Liver (tissue), 9 donors: ENCODE results near the gene PRAC1. TPM values are rescaled to one million over a fixed set of nuclear protein-coding genes. Genes with fewer than 3 reads are reported as not detected.

Experiments
- DNase-seq: peaks from one replicate; pipeline ENCODE4 v3.0.0-alpha.2; 2017; ENCODE audit warnings: low spot score
- H3K27ac ChIP-seq, 2 donors: one replicate each; pipeline ENCODE4 v1.7.0; 2013; ENCODE audit warnings: inconsistent platforms in 2 of 2, low read length in 2 of 2, control low read depth in 1 of 2, low read depth in 1 of 2, mild to moderate bottlenecking in 1 of 2
- H3K27me3 ChIP-seq, 4 donors: one replicate each; pipeline versions ENCODE4 v1.6.1 to v1.7.0; 2013; ENCODE audit warnings: low read length in 3 of 4, inconsistent platforms in 1 of 4, mild to moderate bottlenecking in 1 of 4, moderate library complexity in 1 of 4; ENCODE audit not compliant: control insufficient read depth in 4 of 4, insufficient read depth in 4 of 4
- H3K36me3 ChIP-seq, 4 donors: one replicate each; pipeline versions ENCODE4 v1.6.1 to v1.7.0; 2013; ENCODE audit warnings: low read length in 3 of 4, mild to moderate bottlenecking in 3 of 4, low read depth in 1 of 4, moderate library complexity in 1 of 4; ENCODE audit not compliant: control insufficient read depth in 4 of 4, insufficient read depth in 3 of 4
- H3K4me1 ChIP-seq, 4 donors: one replicate each; pipeline versions ENCODE4 v1.6.1 to v1.7.0; 2013; ENCODE audit warnings: low read length in 3 of 4, mild to moderate bottlenecking in 3 of 4, moderate library complexity in 1 of 4; ENCODE audit not compliant: control insufficient read depth in 4 of 4, insufficient read depth in 4 of 4
- H3K4me3 ChIP-seq, 3 donors: one replicate each; pipeline versions ENCODE4 v1.6.1 to v1.7.0; 2013; ENCODE audit warnings: low read length in 3 of 3, control low read depth in 1 of 3, low read depth in 1 of 3, mild to moderate bottlenecking in 1 of 3
- H3K9ac ChIP-seq, 2 donors: one replicate each; pipeline ENCODE4 v1.7.0; 2013; ENCODE audit warnings: low read length in 2 of 2, mild to moderate bottlenecking in 2 of 2, moderate library complexity in 2 of 2, control low read depth in 1 of 2, low read depth in 1 of 2
- H3K9me3 ChIP-seq, 4 donors: one replicate each; pipeline versions ENCODE4 v1.6.1 to v1.7.0; 2013; ENCODE audit warnings: low read length in 3 of 4; ENCODE audit not compliant: control insufficient read depth in 4 of 4
- EGR1 ChIP-seq, 2 donors: IDR thresholded peaks; 2 replicates each; pipeline ENCODE4 v1.6.1; 2016 to 2018; ENCODE audit warnings: antibody characterized with exemption in 2 of 2, low read depth in 2 of 2
- FOXA2 ChIP-seq: IDR thresholded peaks from 2 replicates; pipeline ENCODE4 v1.6.1; 2016; ENCODE audit warnings: antibody characterized with exemption
- GABPA ChIP-seq, 2 donors: IDR thresholded peaks in 1 of 2; conservative IDR thresholded peaks in 1 of 2; 2 replicates each; pipeline ENCODE4 v1.6.1; 2016; ENCODE audit warnings: antibody characterized with exemption in 2 of 2, mild to moderate bottlenecking in 1 of 2, moderate library complexity in 1 of 2
- HNF4A ChIP-seq, 2 donors: conservative IDR thresholded peaks; 2 replicates each; pipeline ENCODE4 v1.6.1; 2016; ENCODE audit warnings: antibody characterized with exemption in 2 of 2, mild to moderate bottlenecking in 2 of 2
- HNF4G ChIP-seq: IDR thresholded peaks from 2 replicates; pipeline ENCODE4 v1.6.1; 2016; ENCODE audit warnings: antibody characterized with exemption
- JUND ChIP-seq, 2 donors: IDR thresholded peaks; 2 replicates each; pipeline ENCODE4 v1.6.1; 2016; ENCODE audit warnings: antibody characterized with exemption in 2 of 2
- NR2F2 ChIP-seq: IDR thresholded peaks from 2 replicates; pipeline ENCODE4 v1.6.1; 2016; ENCODE audit warnings: antibody characterized with exemption
- RAD21 ChIP-seq, 2 donors: IDR thresholded peaks; 2 replicates each; pipeline ENCODE4 v1.6.1; 2016; ENCODE audit warnings: antibody characterized with exemption in 2 of 2, mild to moderate bottlenecking in 2 of 2
- SP1 ChIP-seq: IDR thresholded peaks from 2 replicates; pipeline ENCODE4 v1.6.1; 2018; ENCODE audit warnings: antibody characterized with exemption, mild to moderate bottlenecking
- TAF1 ChIP-seq: conservative IDR thresholded peaks from 2 replicates; pipeline ENCODE4 v1.6.1; 2016; ENCODE audit warnings: antibody characterized with exemption, mild to moderate bottlenecking
- YY1 ChIP-seq: IDR thresholded peaks from 2 replicates; pipeline ENCODE4 v1.6.1; 2016; ENCODE audit warnings: antibody characterized with exemption, mild to moderate bottlenecking
- WGBS: extraction: QIAGEN DNeasy Blood & Tissue Kit; methylation state at CpG from one replicate; pipeline ENCODE4 v1.1.7; 2013; 5-methylcytosine and 5-hydroxymethylcytosine counted together
- polyA plus RNA-seq, 2 donors: library from polyadenylated mRNA; stranded (reverse) in 1 of 2; unstranded in 1 of 2; fragments of 200-250 nt in 1 of 2; fragments of >200 nt in 1 of 2; fragmentation: Nextera tagmentation in 1 of 2; extraction: Ambion mirVana in 1 of 2; gene quantifications; one replicate each; pipeline versions ENCODE4 v1.2.1 to v1.2.3, GENCODE V29; 2013 to 2015
- total RNA-seq, 2 donors: library from RNA; depleted of rRNA; stranded (reverse); fragments of >200 nt; gene quantifications; one replicate each; pipeline ENCODE4 v1.2.3, GENCODE V29; 2014
- TF ChIP-seq, protein P1 (sequence below): IDR thresholded peaks from 2 replicates; pipeline ENCODE4 v1.6.1; 2016; ENCODE audit warnings: antibody characterized with exemption, mild to moderate bottlenecking
- TF ChIP-seq, protein P2 (sequence below): fragments of 150-350 bp; IDR thresholded peaks from 2 replicates; pipeline ENCODE4 v1.5.1; 2017; ENCODE audit warnings: improper control_type of control experiment, low read depth, low read length; ENCODE audit not compliant: missing input control
- TF ChIP-seq, protein P3 (sequence below): IDR thresholded peaks from 2 replicates; pipeline ENCODE4 v1.6.1; 2016; ENCODE audit warnings: antibody characterized with exemption
- TF ChIP-seq, protein P4 (sequence below): IDR thresholded peaks from 2 replicates; pipeline ENCODE4 v1.6.1; 2016; ENCODE audit warnings: antibody characterized with exemption
- TF ChIP-seq, protein P5 (sequence below): IDR thresholded peaks from 2 replicates; pipeline ENCODE4 v1.6.1; 2016; ENCODE audit warnings: antibody characterized with exemption
- donor health status: healthy.
- donor health status: healthy.
- donor health status: healthy.
- donor health status: healthy.
- donor health status: healthy.

The PRAC1 gene
- total and polyA plus RNA-seq, 4 donors = not detected

DNA sequence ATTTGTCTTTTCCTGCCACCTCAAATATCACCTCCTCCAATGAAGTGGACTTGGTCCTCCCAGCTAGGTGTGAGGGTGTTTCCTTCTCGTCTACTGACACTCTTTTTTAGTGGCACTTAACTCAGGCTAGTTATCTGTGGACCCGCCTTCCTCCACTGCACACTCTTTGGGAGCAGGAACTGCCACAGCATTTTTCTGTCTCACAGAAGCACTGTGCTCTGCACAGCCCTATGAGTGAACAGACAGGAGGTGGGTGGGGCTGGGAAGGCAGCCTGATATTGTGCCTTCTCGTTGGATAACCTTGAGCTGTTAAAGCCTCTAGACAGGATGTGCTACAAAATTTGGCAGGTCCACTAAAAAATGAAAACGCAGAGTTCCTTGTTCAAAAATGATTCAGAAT, 38.1 kb upstream of the PRAC1 start:
- no peak for DNase-seq
- WGBS = 45% methylated on average over 4 of the region's 4 CpGs
- TF ChIP-seq, protein P1, sequence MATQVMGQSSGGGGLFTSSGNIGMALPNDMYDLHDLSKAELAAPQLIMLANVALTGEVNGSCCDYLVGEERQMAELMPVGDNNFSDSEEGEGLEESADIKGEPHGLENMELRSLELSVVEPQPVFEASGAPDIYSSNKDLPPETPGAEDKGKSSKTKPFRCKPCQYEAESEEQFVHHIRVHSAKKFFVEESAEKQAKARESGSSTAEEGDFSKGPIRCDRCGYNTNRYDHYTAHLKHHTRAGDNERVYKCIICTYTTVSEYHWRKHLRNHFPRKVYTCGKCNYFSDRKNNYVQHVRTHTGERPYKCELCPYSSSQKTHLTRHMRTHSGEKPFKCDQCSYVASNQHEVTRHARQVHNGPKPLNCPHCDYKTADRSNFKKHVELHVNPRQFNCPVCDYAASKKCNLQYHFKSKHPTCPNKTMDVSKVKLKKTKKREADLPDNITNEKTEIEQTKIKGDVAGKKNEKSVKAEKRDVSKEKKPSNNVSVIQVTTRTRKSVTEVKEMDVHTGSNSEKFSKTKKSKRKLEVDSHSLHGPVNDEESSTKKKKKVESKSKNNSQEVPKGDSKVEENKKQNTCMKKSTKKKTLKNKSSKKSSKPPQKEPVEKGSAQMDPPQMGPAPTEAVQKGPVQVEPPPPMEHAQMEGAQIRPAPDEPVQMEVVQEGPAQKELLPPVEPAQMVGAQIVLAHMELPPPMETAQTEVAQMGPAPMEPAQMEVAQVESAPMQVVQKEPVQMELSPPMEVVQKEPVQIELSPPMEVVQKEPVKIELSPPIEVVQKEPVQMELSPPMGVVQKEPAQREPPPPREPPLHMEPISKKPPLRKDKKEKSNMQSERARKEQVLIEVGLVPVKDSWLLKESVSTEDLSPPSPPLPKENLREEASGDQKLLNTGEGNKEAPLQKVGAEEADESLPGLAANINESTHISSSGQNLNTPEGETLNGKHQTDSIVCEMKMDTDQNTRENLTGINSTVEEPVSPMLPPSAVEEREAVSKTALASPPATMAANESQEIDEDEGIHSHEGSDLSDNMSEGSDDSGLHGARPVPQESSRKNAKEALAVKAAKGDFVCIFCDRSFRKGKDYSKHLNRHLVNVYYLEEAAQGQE = no peak
- TF ChIP-seq RAD21 (IDR thresholded peaks at IDR 0.05) = no peak
- TF ChIP-seq NR2F2 = no peak
- no peak for TF ChIP-seq TAF1
- TF ChIP-seq, protein P2, sequence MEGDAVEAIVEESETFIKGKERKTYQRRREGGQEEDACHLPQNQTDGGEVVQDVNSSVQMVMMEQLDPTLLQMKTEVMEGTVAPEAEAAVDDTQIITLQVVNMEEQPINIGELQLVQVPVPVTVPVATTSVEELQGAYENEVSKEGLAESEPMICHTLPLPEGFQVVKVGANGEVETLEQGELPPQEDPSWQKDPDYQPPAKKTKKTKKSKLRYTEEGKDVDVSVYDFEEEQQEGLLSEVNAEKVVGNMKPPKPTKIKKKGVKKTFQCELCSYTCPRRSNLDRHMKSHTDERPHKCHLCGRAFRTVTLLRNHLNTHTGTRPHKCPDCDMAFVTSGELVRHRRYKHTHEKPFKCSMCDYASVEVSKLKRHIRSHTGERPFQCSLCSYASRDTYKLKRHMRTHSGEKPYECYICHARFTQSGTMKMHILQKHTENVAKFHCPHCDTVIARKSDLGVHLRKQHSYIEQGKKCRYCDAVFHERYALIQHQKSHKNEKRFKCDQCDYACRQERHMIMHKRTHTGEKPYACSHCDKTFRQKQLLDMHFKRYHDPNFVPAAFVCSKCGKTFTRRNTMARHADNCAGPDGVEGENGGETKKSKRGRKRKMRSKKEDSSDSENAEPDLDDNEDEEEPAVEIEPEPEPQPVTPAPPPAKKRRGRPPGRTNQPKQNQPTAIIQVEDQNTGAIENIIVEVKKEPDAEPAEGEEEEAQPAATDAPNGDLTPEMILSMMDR = no peak
- no peak for TF ChIP-seq SP1
- Histone ChIP-seq H3K9ac (no peak overlapping the region), H3K27ac (no peak overlapping the region), H3K4me3 (no peak overlapping the region), H3K9me3 (no peaks in the 10 kb centered on the region), H3K27me3 (peaks cover 0 to 22% (median 4%) of the 10 kb centered on the region in 4 donors), H3K4me1 (no peaks in the 10 kb centered on the region), H3K36me3 (no peaks in the 10 kb centered on the region)

DNA sequence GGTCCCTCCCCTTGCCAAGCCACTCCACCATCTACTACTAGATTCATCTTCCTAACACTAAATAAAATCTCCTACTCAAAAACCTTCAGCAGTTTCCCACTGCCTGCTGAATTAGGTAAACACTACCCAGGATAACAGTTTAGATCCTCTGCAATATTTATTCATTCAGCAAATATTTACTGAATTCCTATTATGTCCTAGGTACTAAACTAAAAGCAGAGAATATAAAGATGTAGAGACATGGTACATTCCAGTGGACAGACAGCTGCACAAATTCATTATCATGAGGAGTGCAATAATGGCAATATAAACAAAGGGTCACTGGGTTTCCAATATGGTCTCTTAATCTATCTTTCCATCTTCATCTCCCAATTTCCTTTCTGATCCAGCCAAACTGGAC, 37.0 kb upstream of the PRAC1 start:
- TF ChIP-seq JUND (IDR thresholded peaks at IDR 0.05) (no peak), FOXA2 (no peak), GABPA (IDR thresholded peaks at IDR 0.05 in 1 of 2, conservative IDR thresholded peaks at IDR 0.05 in 1 of 2) (no peak), RAD21 (IDR thresholded peaks at IDR 0.05) (no peak), YY1 (no peak)
- DNase-seq = no peak
- H3K36me3 ChIP-seq = no peaks in the 10 kb centered on the region
- H3K27me3 ChIP-seq = peaks cover 0 to 30% (median 4%) of the 10 kb centered on the region in 4 donors
- H3K27ac ChIP-seq = no peak overlapping the region
- H3K4me3 ChIP-seq = no peak overlapping the region
- no peak overlapping the region for H3K9ac ChIP-seq
- peaks cover 2 to 7% (median 4%) of the 10 kb centered on the region in 4 donors for H3K4me1 ChIP-seq
- no peaks in the 10 kb centered on the region for H3K9me3 ChIP-seq

DNA sequence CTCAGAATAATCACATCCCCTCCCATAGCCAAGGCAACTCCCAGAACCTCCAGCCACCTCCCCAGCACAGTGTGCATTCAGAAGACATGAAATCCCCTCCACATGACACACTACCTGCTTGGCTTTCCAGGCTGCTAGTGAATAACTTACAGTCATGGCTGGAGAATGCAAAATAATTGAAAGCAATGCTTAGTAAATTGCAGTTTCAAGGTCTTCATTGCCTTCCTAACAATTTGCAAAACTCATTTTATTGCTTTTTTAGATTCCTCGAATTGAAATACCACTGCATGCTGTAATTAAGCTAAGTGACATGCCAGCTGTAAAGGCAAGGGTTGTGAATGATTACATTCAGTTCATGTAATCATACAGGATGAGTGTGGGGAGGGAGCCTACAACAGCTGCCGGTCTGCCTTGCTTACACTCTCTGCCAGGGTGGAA, 35.2 kb upstream of the PRAC1 start:
- DNase-seq = no peak
- H3K27me3 ChIP-seq = peaks cover 0 to 39% (median 9%) of the 10 kb centered on the region in 4 donors
- no peaks in the 10 kb centered on the region for H3K9me3 ChIP-seq
- peaks cover 2 to 7% (median 4%) of the 10 kb centered on the region in 4 donors for H3K4me1 ChIP-seq
- H3K27ac ChIP-seq = no peak overlapping the region
- H3K36me3 ChIP-seq = no peaks in the 10 kb centered on the region
- no peak overlapping the region for H3K9ac ChIP-seq
- 56% methylated on average over 2 of the region's 2 CpGs for WGBS
- no peak overlapping the region for H3K4me3 ChIP-seq
- no peak for TF ChIP-seq SP1
- no peak for TF ChIP-seq JUND (IDR thresholded peaks at IDR 0.05)
- no peak for TF ChIP-seq RAD21 (IDR thresholded peaks at IDR 0.05)
- TF ChIP-seq GABPA (IDR thresholded peaks at IDR 0.05 in 1 of 2, conservative IDR thresholded peaks at IDR 0.05 in 1 of 2) = no peak
- TF ChIP-seq EGR1 (IDR thresholded peaks at IDR 0.05; ENCODE audit: low read depth in 2 of 2) = no peak
- TF ChIP-seq, protein P3, sequence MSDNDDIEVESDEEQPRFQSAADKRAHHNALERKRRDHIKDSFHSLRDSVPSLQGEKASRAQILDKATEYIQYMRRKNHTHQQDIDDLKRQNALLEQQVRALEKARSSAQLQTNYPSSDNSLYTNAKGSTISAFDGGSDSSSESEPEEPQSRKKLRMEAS = no peak
- TF ChIP-seq, protein P1 = no peak
- TF ChIP-seq, protein P4, sequence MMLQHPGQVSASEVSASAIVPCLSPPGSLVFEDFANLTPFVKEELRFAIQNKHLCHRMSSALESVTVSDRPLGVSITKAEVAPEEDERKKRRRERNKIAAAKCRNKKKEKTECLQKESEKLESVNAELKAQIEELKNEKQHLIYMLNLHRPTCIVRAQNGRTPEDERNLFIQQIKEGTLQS = no peak
- TF ChIP-seq HNF4A (conservative IDR thresholded peaks at IDR 0.05) = no peak
- TF ChIP-seq TAF1 = no peak
- TF ChIP-seq HNF4G = no peak
- no peak for TF ChIP-seq NR2F2
- TF ChIP-seq, protein P5, sequence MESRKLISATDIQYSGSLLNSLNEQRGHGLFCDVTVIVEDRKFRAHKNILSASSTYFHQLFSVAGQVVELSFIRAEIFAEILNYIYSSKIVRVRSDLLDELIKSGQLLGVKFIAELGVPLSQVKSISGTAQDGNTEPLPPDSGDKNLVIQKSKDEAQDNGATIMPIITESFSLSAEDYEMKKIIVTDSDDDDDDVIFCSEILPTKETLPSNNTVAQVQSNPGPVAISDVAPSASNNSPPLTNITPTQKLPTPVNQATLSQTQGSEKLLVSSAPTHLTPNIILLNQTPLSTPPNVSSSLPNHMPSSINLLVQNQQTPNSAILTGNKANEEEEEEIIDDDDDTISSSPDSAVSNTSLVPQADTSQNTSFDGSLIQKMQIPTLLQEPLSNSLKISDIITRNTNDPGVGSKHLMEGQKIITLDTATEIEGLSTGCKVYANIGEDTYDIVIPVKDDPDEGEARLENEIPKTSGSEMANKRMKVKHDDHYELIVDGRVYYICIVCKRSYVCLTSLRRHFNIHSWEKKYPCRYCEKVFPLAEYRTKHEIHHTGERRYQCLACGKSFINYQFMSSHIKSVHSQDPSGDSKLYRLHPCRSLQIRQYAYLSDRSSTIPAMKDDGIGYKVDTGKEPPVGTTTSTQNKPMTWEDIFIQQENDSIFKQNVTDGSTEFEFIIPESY = no peak
- TF ChIP-seq YY1 = no peak
- no peak for TF ChIP-seq FOXA2
